T-helper 1 cell treated with Interleukin-12 subunit alpha and Interleukin-12 subunit beta and Interleukin-4 antibody, amounts not matched to agents 30 ng/mL and 1 ng/mL, for 36 hours (primary cell): Measurements from ENCODE around the gene ACTRT3. TPM values are rescaled to one million over a fixed set of nuclear protein-coding genes. Genes with fewer than 3 reads are reported as not detected.

Source experiments
- intact Hi-C: fragments of 100-400 bp; cut with micrococcal nuclease; formaldehyde crosslinking; loops from one replicate; pipeline ENCODE4 v1.15.1; 2024
- total RNA-seq: library from RNA; stranded (reverse); gene quantifications from 2 replicates; pipeline ENCODE4 v1.2.3, GENCODE V29; 2022

ACTRT3 gene
- total RNA-seq, 1 donor from 2014 or later, result 0.39 TPM

GRCh38 chr3:169718415-169718814, 50.9 kb downstream of the ACTRT3 start:
- intact Hi-C loops, result loop anchor here (2.0 kb wide), 1 partner anchor 24 kb away; no protein-coding TSS in a partner anchor

Other genes starting within 250 kb of the ACTRT3 start
- not detected in 2 replicates for gene MECOM, start 105.8 kb downstream of the ACTRT3 start, total RNA-seq
- 3.1 and 6.2 TPM in 2 replicates for gene TERC, start 4.5 kb downstream of the ACTRT3 start, total RNA-seq
- gene MYNN, start 3.8 kb upstream of the ACTRT3 start, total RNA-seq, result 15.1 and 17.7 TPM in 2 replicates
- gene LRRIQ4, start 43.3 kb upstream of the ACTRT3 start, total RNA-seq, result not detected in 2 replicates
- gene LRRC34, start 43.3 kb upstream of the ACTRT3 start, total RNA-seq, result 1.5 and 1.9 TPM in 2 replicates
- gene LRRC31, start 100.4 kb upstream of the ACTRT3 start, total RNA-seq, result not detected in 2 replicates
- not detected in 2 replicates for gene SAMD7, start 142.0 kb upstream of the ACTRT3 start, total RNA-seq
- gene SEC62, start 197.2 kb upstream of the ACTRT3 start, total RNA-seq, result 76.8 and 87.2 TPM in 2 replicates